Dermis microvascular lymphatic vessel endothelial cell (primary cell): ENCODE data around the gene PPME1. TPM values are rescaled to one million over a fixed set of nuclear protein-coding genes. Genes with fewer than 3 reads are reported as not detected.

Experiments used
- DNase-seq, 2 donors: peaks; one replicate each; pipeline versions ENCODE4 v3.0.0 to v3.0.0-alpha.2; 2010; ENCODE audit warnings: low read depth in 2 of 2
- total RNA-seq: library from RNA; depleted of rRNA; stranded (reverse); fragments of >200 nt; gene quantifications from 2 replicates; pipeline ENCODE4 v1.2.1, GENCODE V29; 2014

PPME1 gene
- total RNA-seq, 1 donor from 2014 or later = 21.3 TPM

- no peak for DNase-seq
Observed at GRCh38 chr11:74225565-74225964, 54.5 kb downstream of the PPME1 start.

GRCh38 chr11:74226907-74227306, 55.8 kb downstream of the PPME1 start:
- no peak for DNase-seq

- no peak for DNase-seq
Observed at GRCh38 chr11:74232311-74232950, 61.3 kb downstream of the PPME1 start.

GRCh38 chr11:74233683-74234082, 62.6 kb downstream of the PPME1 start:
- DNase-seq = no peak

- no peak for DNase-seq
Observed at GRCh38 chr11:74235121-74235520, 64.0 kb downstream of the PPME1 start.

GRCh38 chr11:74237541-74237940, 66.5 kb downstream of the PPME1 start:
- no peak for DNase-seq

- no peak for DNase-seq
Observed at GRCh38 chr11:74238243-74238642, 67.2 kb downstream of the PPME1 start.

- no peak for DNase-seq
Observed at GRCh38 chr11:74248469-74248868, 77.4 kb downstream of the PPME1 start.

GRCh38 chr11:74249496-74249895, 78.4 kb downstream of the PPME1 start:
- no peak for DNase-seq

GRCh38 chr11:74253361-74253760, 82.3 kb downstream of the PPME1 start:
- DNase-seq = peak; percentile 44 to 69

- DNase-seq = peak; percentile 60 to 72
Observed at GRCh38 chr11:74255741-74256375, 84.8 kb downstream of the PPME1 start.

- DNase-seq = no peak
Observed at GRCh38 chr11:74256378-74257133, 85.5 kb downstream of the PPME1 start.

GRCh38 chr11:74257959-74258553, 87.0 kb downstream of the PPME1 start:
- peak in 1 of 2 donors; percentile 52 for DNase-seq

- no peak for DNase-seq
Observed at GRCh38 chr11:74262725-74263124, 91.6 kb downstream of the PPME1 start.

GRCh38 chr11:74265256-74265655, 94.2 kb downstream of the PPME1 start:
- DNase-seq = no peak

- no peak for DNase-seq
Observed at GRCh38 chr11:74267014-74267413, 95.9 kb downstream of the PPME1 start.

GRCh38 chr11:74268456-74268855, 97.4 kb downstream of the PPME1 start:
- no peak for DNase-seq

GRCh38 chr11:74269161-74269811, 98.2 kb downstream of the PPME1 start:
- DNase-seq = no peak

GRCh38 chr11:74272276-74272675, 101.2 kb downstream of the PPME1 start:
- no peak for DNase-seq

- DNase-seq = no peak
Observed at GRCh38 chr11:74276581-74276980, 105.5 kb downstream of the PPME1 start.

GRCh38 chr11:74278103-74278502, 107.0 kb downstream of the PPME1 start:
- DNase-seq = no peak

- peak in 1 of 2 donors; percentile 80 for DNase-seq
Observed at GRCh38 chr11:74278721-74279161, 107.7 kb downstream of the PPME1 start.
